Fibroblast of villous mesenchyme (primary cell): Measurements from ENCODE around the gene CFAP299. TPM values are rescaled to one million over a fixed set of nuclear protein-coding genes. Genes with fewer than 3 reads are reported as not detected.
A peak's percentile ranks its signal among the peaks of the same experiment; 100 is the strongest.
"Not testable (repeated sequence)": the region's sequence is repeated elsewhere in the genome, so short reads cannot be mapped to it uniquely, and the experiment has no call there.

Source experiments
- DNase-seq: peaks from one replicate; pipeline ENCODE4 v3.0.0-alpha.2; 2010; ENCODE audit warnings: low read depth
- H3K4me3 ChIP-seq: 2 replicates; pipeline ENCODE4 v1.5.1; 2011; ENCODE audit warnings: low read depth, mild to moderate bottlenecking, low read length
- total RNA-seq: library from RNA; depleted of rRNA; stranded (reverse); fragments of >200 nt; gene quantifications from 2 replicates; pipeline ENCODE4 v1.2.3, GENCODE V29; 2012
- TF ChIP-seq, protein P1 (sequence below): IDR thresholded peaks from 2 replicates; pipeline ENCODE4 v1.5.1; 2012; ENCODE audit warnings: low read depth, mild to moderate bottlenecking, low read length; ENCODE audit not compliant: insufficient read depth

The CFAP299 gene
- total RNA-seq, 1 donor = 2.6 TPM

- TF ChIP-seq, protein P1, sequence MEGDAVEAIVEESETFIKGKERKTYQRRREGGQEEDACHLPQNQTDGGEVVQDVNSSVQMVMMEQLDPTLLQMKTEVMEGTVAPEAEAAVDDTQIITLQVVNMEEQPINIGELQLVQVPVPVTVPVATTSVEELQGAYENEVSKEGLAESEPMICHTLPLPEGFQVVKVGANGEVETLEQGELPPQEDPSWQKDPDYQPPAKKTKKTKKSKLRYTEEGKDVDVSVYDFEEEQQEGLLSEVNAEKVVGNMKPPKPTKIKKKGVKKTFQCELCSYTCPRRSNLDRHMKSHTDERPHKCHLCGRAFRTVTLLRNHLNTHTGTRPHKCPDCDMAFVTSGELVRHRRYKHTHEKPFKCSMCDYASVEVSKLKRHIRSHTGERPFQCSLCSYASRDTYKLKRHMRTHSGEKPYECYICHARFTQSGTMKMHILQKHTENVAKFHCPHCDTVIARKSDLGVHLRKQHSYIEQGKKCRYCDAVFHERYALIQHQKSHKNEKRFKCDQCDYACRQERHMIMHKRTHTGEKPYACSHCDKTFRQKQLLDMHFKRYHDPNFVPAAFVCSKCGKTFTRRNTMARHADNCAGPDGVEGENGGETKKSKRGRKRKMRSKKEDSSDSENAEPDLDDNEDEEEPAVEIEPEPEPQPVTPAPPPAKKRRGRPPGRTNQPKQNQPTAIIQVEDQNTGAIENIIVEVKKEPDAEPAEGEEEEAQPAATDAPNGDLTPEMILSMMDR = no peak
- no peak overlapping the region for H3K4me3 ChIP-seq
- DNase-seq = no peak
These were observed 440.6 kb downstream of the CFAP299 start for GRCh38 chr4:80776168-80776567.

GRCh38 chr4:80781431-80781830 is 445.9 kb downstream of the CFAP299 start:
- DNase-seq = no peak
- TF ChIP-seq, protein P1 = no peak

GRCh38 chr4:80787306-80787705 is 451.8 kb downstream of the CFAP299 start:
- no peak for DNase-seq
- TF ChIP-seq, protein P1 = no peak
- no peak overlapping the region for H3K4me3 ChIP-seq

More at GRCh38 chr4:80781431-80781830, 445.9 kb downstream of the CFAP299 start:
- no peak overlapping the region for H3K4me3 ChIP-seq

- TF ChIP-seq, protein P1 = no peak
- no peak overlapping the region for H3K4me3 ChIP-seq
- DNase-seq = peak; percentile 0
These were observed 453.3 kb downstream of the CFAP299 start for GRCh38 chr4:80788798-80789197.

DNA sequence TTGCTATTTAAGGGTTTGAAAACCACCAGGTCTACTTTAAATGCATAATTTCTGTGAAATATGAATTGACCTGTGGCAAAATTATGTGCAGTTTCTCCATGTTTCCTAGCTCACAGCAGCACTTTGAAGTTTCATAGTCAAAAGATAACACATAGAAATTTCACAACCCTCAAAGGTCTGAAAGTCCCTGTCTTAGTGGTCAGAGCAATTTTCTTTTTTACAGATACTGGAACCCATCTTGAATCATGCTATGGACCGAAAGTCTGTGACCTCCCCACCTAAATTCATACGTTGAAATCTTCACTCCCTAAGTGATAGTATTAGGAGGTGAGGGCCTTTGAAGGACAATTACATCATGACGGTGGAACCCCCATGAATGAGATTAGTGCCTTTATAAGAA is 454.6 kb downstream of the CFAP299 start:
- no peak for DNase-seq
- TF ChIP-seq, protein P1 = no peak
- no peak overlapping the region for H3K4me3 ChIP-seq

- H3K4me3 ChIP-seq, DNase-seq: not testable (repeated sequence)
These were observed 458.1 kb downstream of the CFAP299 start for GRCh38 chr4:80793660-80794059.

DNA sequence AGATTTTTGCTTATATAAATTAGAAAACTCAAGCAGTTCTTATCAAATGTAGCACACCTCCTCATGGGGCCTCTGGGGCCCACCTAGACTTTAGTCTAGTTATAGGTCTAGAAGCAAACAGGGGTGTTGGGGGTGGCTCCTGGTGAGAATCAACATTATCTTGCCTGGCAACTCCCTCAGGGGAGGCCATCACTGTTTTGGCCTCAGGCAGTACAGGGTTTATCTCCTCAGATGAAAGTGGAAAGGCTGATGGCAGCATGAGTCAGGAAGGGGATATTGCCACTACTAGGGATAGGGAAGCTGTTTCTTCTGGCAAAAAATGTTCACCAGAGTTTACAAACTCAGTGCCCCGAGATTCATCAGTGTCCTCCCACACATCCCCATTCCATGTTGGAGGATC is 462.6 kb downstream of the CFAP299 start:
- H3K4me3 ChIP-seq = no peak overlapping the region
- TF ChIP-seq, protein P1 = no peak
- DNase-seq = no peak

- DNase-seq, H3K4me3 ChIP-seq: not testable (repeated sequence)
These were observed 465.2 kb downstream of the CFAP299 start for GRCh38 chr4:80800719-80801118.
